Measurements from ENCODE around the gene MOB2. TPM values are rescaled to one million over a fixed set of nuclear protein-coding genes. Genes with fewer than 3 reads are reported as not detected.
A peak's percentile ranks its signal among the peaks of the same experiment; 100 is the strongest.

The MOB2 gene
- total and polyA plus RNA-seq, 12 donors, result 25.2 to 59.1 (median 45.2) TPM

GRCh38 chr11:1439341-1439740 lies 47.2 kb downstream of the MOB2 start:
- H3K27me3 ChIP-seq, result peaks cover 0 to 31% (median 4%) of the 10 kb centered on the region in 7 donors
- no peak for ATAC-seq
- intact Hi-C loops (cut with DNase I), result no loop called here
- no peak overlapping the region for H3K4me3 ChIP-seq
- H3K4me1 ChIP-seq, result peaks cover 4 to 32% (median 19%) of the 10 kb centered on the region in 9 donors
- no peaks in the 10 kb centered on the region for H3K9me3 ChIP-seq
- no peak for TF ChIP-seq CTCF (IDR thresholded peaks at IDR 0.05)
- no peak overlapping the region for H3K27ac ChIP-seq
- no peaks in the 10 kb centered on the region for H3K36me3 ChIP-seq
- 76 to 78% methylated on average over 10 to 11 of the region's 11 CpGs for WGBS, 2 donors
- DNase-seq, result no peak

GRCh38 chr11:1438967-1439330 lies 47.6 kb downstream of the MOB2 start:
- intact Hi-C loops (cut with DNase I), result no loop called here
- peaks cover 4 to 32% (median 19%) of the 10 kb centered on the region in 9 donors for H3K4me1 ChIP-seq
- DNase-seq (no peak), ATAC-seq (no peak)
- TF ChIP-seq CTCF (IDR thresholded peaks at IDR 0.05), result no peak
- H3K4me3 ChIP-seq, result no peak overlapping the region
- 68 to 69% methylated on average over 11 of the region's 11 CpGs for WGBS, 2 donors
- no peaks in the 10 kb centered on the region for H3K36me3 ChIP-seq
- H3K9me3 ChIP-seq, result no peaks in the 10 kb centered on the region
- no peak overlapping the region for H3K27ac ChIP-seq
- peaks cover 0 to 27% (median 1%) of the 10 kb centered on the region in 7 donors for H3K27me3 ChIP-seq

- WGBS, 2 donors, result 60% methylated on average over 19 of the region's 19 CpGs
- no peaks in the 10 kb centered on the region for H3K36me3 ChIP-seq
- no peak for DNase-seq
- peaks cover 4 to 32% (median 19%) of the 10 kb centered on the region in 9 donors for H3K4me1 ChIP-seq
- H3K9me3 ChIP-seq, result no peaks in the 10 kb centered on the region
- TF ChIP-seq CTCF (IDR thresholded peaks at IDR 0.05), result no peak
- intact Hi-C loops (cut with DNase I), result no loop called here
- peaks cover 0 to 23% (median 0%) of the 10 kb centered on the region in 7 donors for H3K27me3 ChIP-seq
- H3K4me3 ChIP-seq, result no peak overlapping the region
- H3K27ac ChIP-seq, result no peak overlapping the region
- peak in 6 of 8 donors; percentile 16 to 48 (median 28) for ATAC-seq
Measured at GRCh38 chr11:1438261-1438966, 48.2 kb downstream of the MOB2 start.

- Histone ChIP-seq H3K4me3 (no peak overlapping the region), H3K9me3 (no peaks in the 10 kb centered on the region), H3K27me3 (peaks cover 0 to 18% (median 0%) of the 10 kb centered on the region in 7 donors), H3K4me1 (peaks cover 4 to 32% (median 19%) of the 10 kb centered on the region in 9 donors), H3K27ac (peak overlapping the region in 1 of 10 donors; percentile 39), H3K36me3 (no peaks in the 10 kb centered on the region)
- TF ChIP-seq CTCF (IDR thresholded peaks at IDR 0.05), result no peak
- 20% methylated on average over 6 of the region's 6 CpGs for WGBS, 2 donors
- intact Hi-C loops (cut with DNase I), result no loop called here
- DNase-seq (peak; percentile 69 to 71), ATAC-seq (peak; percentile 91 to 98 (median 96))
Measured at GRCh38 chr11:1437500-1437899, 49.1 kb downstream of the MOB2 start.

Data from heart right ventricle (tissue), 16 donors.